Smooth muscle cell (in vitro differentiated cells): Measurements from ENCODE around the gene FOXR1. TPM values are rescaled to one million over a fixed set of nuclear protein-coding genes. Genes with fewer than 3 reads are reported as not detected.

Source experiments
- DNase-seq: peaks from one replicate; lab custom pipeline; 2025; ENCODE audit not compliant: unreplicated experiment; lab: John Stamatoyannopoulos, UW
- H2AFZ ChIP-seq: fragments of 200-600 bp; sonication (generic); 2 replicates; pipeline ENCODE4 v1.6.0; 2016; ENCODE audit warnings: antibody characterized with exemption, low read depth, mild to moderate bottlenecking
- H3F3A ChIP-seq: fragments of 200-600 bp; sonication (generic); 2 replicates; pipeline ENCODE4 v1.6.0; 2017; ENCODE audit warnings: antibody characterized with exemption, low read depth
- H3K27ac ChIP-seq: fragments of 200-600 bp; sonication (generic); 2 replicates; pipeline ENCODE4 v1.5.1; 2016; ENCODE audit warnings: low read depth, mild to moderate bottlenecking
- H3K27me3 ChIP-seq: fragments of 200-600 bp; sonication (generic); 2 replicates; pipeline ENCODE4 v1.6.1; 2016; ENCODE audit warnings: low read depth, mild to moderate bottlenecking
- H3K36me3 ChIP-seq: fragments of 200-600 bp; sonication (generic); 2 replicates; pipeline ENCODE4 v1.5.1; 2016; ENCODE audit warnings: low read depth
- H3K4me1 ChIP-seq: fragments of 200-600 bp; sonication (generic); 2 replicates; pipeline ENCODE4 v1.5.1; 2016; ENCODE audit warnings: low read depth
- H3K4me2 ChIP-seq: fragments of 200-600 bp; sonication (generic); 2 replicates; pipeline ENCODE4 v1.6.0; 2016; ENCODE audit warnings: mild to moderate bottlenecking
- H3K4me3 ChIP-seq: fragments of 200-600 bp; sonication (generic); 2 replicates; pipeline ENCODE4 v1.5.1; 2016; ENCODE audit warnings: mild to moderate bottlenecking
- H3K79me2 ChIP-seq: fragments of 200-600 bp; sonication (generic); 2 replicates; pipeline ENCODE4 v1.6.0; 2016; ENCODE audit warnings: low read depth, mild to moderate bottlenecking
- H3K9ac ChIP-seq: fragments of 200-600 bp; sonication (generic); 2 replicates; pipeline ENCODE4 v1.6.0; 2016; ENCODE audit warnings: low read depth
- H3K9me3 ChIP-seq: fragments of 200-600 bp; sonication (generic); replicated peaks from 2 replicates; pipeline ENCODE4 v1.5.1; 2016; ENCODE audit warnings: low read depth
- H4K20me1 ChIP-seq: fragments of 200-600 bp; sonication (generic); 2 replicates; pipeline ENCODE4 v1.6.0; 2016; ENCODE audit warnings: low read depth
- CTCF ChIP-seq: fragments of 200-600 bp; sonication (generic); IDR thresholded peaks from 2 replicates; pipeline ENCODE4 v1.5.1; 2017; ENCODE audit warnings: borderline replicate concordance, mild to moderate bottlenecking, antibody characterized with exemption; ENCODE audit not compliant: insufficient read depth, poor library complexity, severe bottlenecking
- WGBS: methylation state at CpG from one replicate; pipeline ENCODE4 v1.1.7; 2016; ENCODE audit warnings: low lambda C conversion rate; 5-methylcytosine and 5-hydroxymethylcytosine counted together
- polyA plus RNA-seq: library from polyadenylated mRNA; unstranded; fragments of >200 nt; fragmentation: Nextera tagmentation; extraction: Ambion mirVana; gene quantifications from 2 replicates; pipeline ENCODE4 v1.2.1, GENCODE V29; 2016
- total RNA-seq: library from RNA; depleted of rRNA; stranded (reverse); fragments of >200 nt; gene quantifications from 2 replicates; pipeline ENCODE4 v1.2.3, GENCODE V29; 2014

Gene FOXR1
- total and polyA plus RNA-seq, 2 experiments from 2014 or later: not detected

- peak overlapping the region; percentile 79 for H3K4me3 ChIP-seq
- H3K9me3 ChIP-seq: no peaks in the 10 kb centered on the region
- no peaks in the 10 kb centered on the region for H3F3A ChIP-seq
- peaks cover 2% of the 10 kb centered on the region for H3K36me3 ChIP-seq
- H3K4me2 ChIP-seq: peak overlapping the region; percentile 94
- no peak for DNase-seq
- H3K4me1 ChIP-seq: peaks cover 17% of the 10 kb centered on the region
- H3K27me3 ChIP-seq: no peaks in the 10 kb centered on the region
- WGBS: 38% methylated on average over 22 of the region's 22 CpGs
- H2AFZ ChIP-seq: peak overlapping the region; percentile 94
- no peaks in the 10 kb centered on the region for H4K20me1 ChIP-seq
- H3K9ac ChIP-seq: peak overlapping the region; percentile 17
- H3K79me2 ChIP-seq: peaks cover 15% of the 10 kb centered on the region
- TF ChIP-seq CTCF: no peak
- no peak overlapping the region for H3K27ac ChIP-seq
Observed at GRCh38 chr11:118996926-118997626, 25.5 kb downstream of the FOXR1 start.

GRCh38 chr11:118997627-118998387 lies 26.2 kb downstream of the FOXR1 start, which contains the start of gene CENATAC:
TSS of gene CENATAC (plus strand) at chr11:118998138. CDS start at chr11:118998198, 60 bp downstream.
- Histone ChIP-seq H3K36me3 (peaks cover 8% of the 10 kb centered on the region), H2AFZ (peak within 1 kb of the TSS; percentile 94), H3K4me1 (peaks cover 17% of the 10 kb centered on the region), H3K27me3 (no peaks in the 10 kb centered on the region), H4K20me1 (no peaks in the 10 kb centered on the region), H3K9ac (peak within 1 kb of the TSS; percentile 25), H3F3A (no peaks in the 10 kb centered on the region), H3K9me3 (no peaks in the 10 kb centered on the region), H3K4me3 (peak within 1 kb of the TSS; percentile 79), H3K27ac (peak within 1 kb of the TSS; percentile 53), H3K4me2 (peak within 1 kb of the TSS; percentile 94), H3K79me2 (peaks cover 15% of the 10 kb centered on the region)
- 1% methylated on average over 54 of the region's 54 CpGs for WGBS
- DNase-seq: peak; percentile 73
- TF ChIP-seq CTCF: no peak

GRCh38 chr11:118998388-118998717 lies 26.8 kb downstream of the FOXR1 start:
- Histone ChIP-seq H4K20me1 (no peaks in the 10 kb centered on the region), H3K9ac (peak overlapping the region; percentile 25), H3K36me3 (peaks cover 8% of the 10 kb centered on the region), H3K4me2 (peak overlapping the region; percentile 94), H3K9me3 (no peaks in the 10 kb centered on the region), H2AFZ (peak overlapping the region; percentile 94), H3K4me3 (peak overlapping the region; percentile 79), H3F3A (no peaks in the 10 kb centered on the region), H3K79me2 (peaks cover 15% of the 10 kb centered on the region), H3K4me1 (peaks cover 17% of the 10 kb centered on the region), H3K27me3 (no peaks in the 10 kb centered on the region), H3K27ac (peak overlapping the region; percentile 53)
- under 1% methylated on average over 19 of the region's 19 CpGs for whole genome bisulfite sequencing
- DNase-seq: no peak
- TF ChIP-seq CTCF: no peak
